Measurements from ENCODE around the gene BMP2K.

The BMP2K gene

GRCh38 chr4:78953769-78954666 is 177.9 kb downstream of the BMP2K start:
- Histone ChIP-seq H3K4me3 (ENCODE audit: low read length in 2 of 2) (no peak overlapping the region), H3K27ac (ENCODE audit: low read length) (no peak overlapping the region), H3K9ac (ENCODE audit: low read length in 2 of 2) (no peak overlapping the region), H3K9me3 (ENCODE audit: control insufficient read depth in 2 of 2, low read length in 2 of 2) (no peaks in the 10 kb centered on the region), H3K36me3 (ENCODE audit: control insufficient read depth in 2 of 2, insufficient read depth in 2 of 2, low read length in 2 of 2) (no peaks in the 10 kb centered on the region), H3K27me3 (ENCODE audit: control insufficient read depth in 1 of 2, insufficient read depth in 2 of 2, low read length in 2 of 2) (no peaks in the 10 kb centered on the region), H3K4me1 (ENCODE audit: control insufficient read depth, insufficient read depth, low read length) (no peaks in the 10 kb centered on the region)

- no peak overlapping the region for H3K27ac ChIP-seq (ENCODE audit: low read length)
- no peaks in the 10 kb centered on the region for H3K4me1 ChIP-seq (ENCODE audit: control insufficient read depth, insufficient read depth, low read length)
Observed at GRCh38 chr4:78956975-78957374, 180.8 kb downstream of the BMP2K start.

DNA sequence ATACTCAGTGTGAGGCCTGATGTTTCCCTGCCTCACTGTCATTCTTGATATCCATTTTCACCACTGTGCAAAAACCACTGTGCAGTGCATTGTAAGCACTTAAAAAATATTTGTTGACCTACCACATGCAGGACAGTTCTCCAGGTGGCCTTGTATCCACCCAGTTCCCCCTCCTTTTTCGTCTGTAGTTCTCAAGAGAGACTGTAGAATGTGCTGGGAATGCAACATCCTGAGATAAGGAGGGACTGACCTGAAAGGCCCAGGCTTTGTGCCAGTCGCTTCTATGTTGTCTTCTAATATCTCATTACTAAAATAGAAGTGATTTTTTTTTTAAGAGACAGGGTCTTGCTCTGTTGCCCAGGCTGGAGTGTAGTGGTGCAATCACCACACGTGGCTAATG is 184.8 kb downstream of the BMP2K start:
- Histone ChIP-seq H3K9ac (ENCODE audit: low read length in 2 of 2) (no peak overlapping the region), H3K36me3 (ENCODE audit: control insufficient read depth in 2 of 2, insufficient read depth in 2 of 2, low read length in 2 of 2) (no peaks in the 10 kb centered on the region), H3K27ac (ENCODE audit: low read length) (no peak overlapping the region), H3K27me3 (ENCODE audit: control insufficient read depth in 1 of 2, insufficient read depth in 2 of 2, low read length in 2 of 2) (no peaks in the 10 kb centered on the region), H3K9me3 (ENCODE audit: control insufficient read depth in 2 of 2, low read length in 2 of 2) (no peaks in the 10 kb centered on the region), H3K4me1 (ENCODE audit: control insufficient read depth, insufficient read depth, low read length) (no peaks in the 10 kb centered on the region), H3K4me3 (ENCODE audit: low read length in 2 of 2) (no peak overlapping the region)

More at GRCh38 chr4:78956975-78957374, 180.8 kb downstream of the BMP2K start:
- Histone ChIP-seq H3K4me3 (ENCODE audit: low read length in 2 of 2) (no peak overlapping the region), H3K9ac (ENCODE audit: low read length in 2 of 2) (no peak overlapping the region), H3K36me3 (ENCODE audit: control insufficient read depth in 2 of 2, insufficient read depth in 2 of 2, low read length in 2 of 2) (no peaks in the 10 kb centered on the region), H3K9me3 (ENCODE audit: control insufficient read depth in 2 of 2, low read length in 2 of 2) (no peaks in the 10 kb centered on the region), H3K27me3 (ENCODE audit: control insufficient read depth in 1 of 2, insufficient read depth in 2 of 2, low read length in 2 of 2) (no peaks in the 10 kb centered on the region)
